CD4-positive, alpha-beta T cell treated with Interleukin-4 for 4 hours (primary cell): ENCODE measurements around the gene MRPL17.
A peak's percentile ranks its signal among the peaks of the same experiment; 100 is the strongest.
"Not testable (repeated sequence)": the region's sequence is repeated elsewhere in the genome, so short reads cannot be mapped to it uniquely, and the experiment has no call there.

ENCODE experiments used
- DNase-seq: peaks from one replicate; pipeline ENCODE4 v3.0.0-alpha.2; 2020

MRPL17 gene

GRCh38 chr11:6682936-6683861 is at the start of gene MRPL17:
Gene MRPL17, minus strand, starts transcription at chr11:6683340. Its CDS starts 44 bp downstream, at chr11:6683296.
- DNase-seq = peak; percentile 99

GRCh38 chr11:6727971-6728760 is 45.0 kb upstream of the MRPL17 start:
- DNase-seq = no peak

DNA sequence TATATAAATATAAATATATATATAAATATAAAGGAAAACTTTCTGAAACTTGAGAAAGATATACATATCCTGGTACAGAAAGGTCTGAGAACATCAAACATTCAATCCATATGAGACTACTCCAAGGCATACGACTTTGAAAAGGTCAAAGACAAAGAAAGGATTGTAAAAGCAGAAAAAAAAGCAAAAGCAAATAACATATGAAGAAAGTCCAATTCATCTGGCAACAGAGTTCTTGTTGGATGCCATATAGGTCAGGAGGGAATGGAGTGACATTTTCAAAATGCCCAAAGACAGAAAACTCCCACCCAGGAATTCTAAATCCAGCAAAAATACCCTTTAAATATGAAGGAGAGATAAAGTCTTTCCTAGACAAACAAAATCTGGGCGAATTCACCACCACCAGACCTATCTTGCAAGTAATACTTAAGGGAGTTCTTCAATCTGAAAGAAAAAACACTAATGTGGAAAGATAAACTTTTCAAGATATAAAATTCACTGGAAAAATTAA is 42.3 kb upstream of the MRPL17 start:
- no peak for DNase-seq

DNA sequence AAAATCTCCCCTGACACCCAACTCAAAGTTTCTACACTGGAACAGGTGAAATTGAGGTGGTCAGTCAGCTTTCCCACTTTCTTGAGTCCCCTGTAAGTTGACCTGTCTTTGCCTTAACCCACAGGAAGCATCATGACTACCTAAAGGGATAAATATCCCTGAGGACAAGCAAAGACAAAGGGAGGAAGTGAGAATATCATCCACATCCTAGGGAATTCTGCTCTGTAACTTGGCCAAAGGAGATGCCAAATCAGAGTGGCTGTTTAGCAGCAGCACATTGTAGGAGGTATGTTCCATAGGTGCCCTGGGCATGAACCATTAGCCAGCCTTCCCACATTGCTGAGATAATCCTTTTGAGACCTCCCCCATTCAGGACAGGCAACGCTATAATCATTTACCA is 40.9 kb upstream of the MRPL17 start:
- DNase-seq = no peak

- no peak for DNase-seq
These were observed 38.2 kb upstream of the MRPL17 start for GRCh38 chr11:6721343-6721742.

- DNase-seq = no peak
These were observed 36.4 kb upstream of the MRPL17 start for GRCh38 chr11:6719576-6719975.

- DNase-seq = no peak
These were observed 34.3 kb upstream of the MRPL17 start for GRCh38 chr11:6717426-6717825.

GRCh38 chr11:6711552-6711951 is 28.4 kb upstream of the MRPL17 start:
- DNase-seq = peak; percentile 36

- DNase-seq = no peak
These were observed 25.7 kb upstream of the MRPL17 start for GRCh38 chr11:6708876-6709275.

GRCh38 chr11:6705905-6706535 is 22.9 kb upstream of the MRPL17 start:
- DNase-seq = peak; percentile 57

DNA sequence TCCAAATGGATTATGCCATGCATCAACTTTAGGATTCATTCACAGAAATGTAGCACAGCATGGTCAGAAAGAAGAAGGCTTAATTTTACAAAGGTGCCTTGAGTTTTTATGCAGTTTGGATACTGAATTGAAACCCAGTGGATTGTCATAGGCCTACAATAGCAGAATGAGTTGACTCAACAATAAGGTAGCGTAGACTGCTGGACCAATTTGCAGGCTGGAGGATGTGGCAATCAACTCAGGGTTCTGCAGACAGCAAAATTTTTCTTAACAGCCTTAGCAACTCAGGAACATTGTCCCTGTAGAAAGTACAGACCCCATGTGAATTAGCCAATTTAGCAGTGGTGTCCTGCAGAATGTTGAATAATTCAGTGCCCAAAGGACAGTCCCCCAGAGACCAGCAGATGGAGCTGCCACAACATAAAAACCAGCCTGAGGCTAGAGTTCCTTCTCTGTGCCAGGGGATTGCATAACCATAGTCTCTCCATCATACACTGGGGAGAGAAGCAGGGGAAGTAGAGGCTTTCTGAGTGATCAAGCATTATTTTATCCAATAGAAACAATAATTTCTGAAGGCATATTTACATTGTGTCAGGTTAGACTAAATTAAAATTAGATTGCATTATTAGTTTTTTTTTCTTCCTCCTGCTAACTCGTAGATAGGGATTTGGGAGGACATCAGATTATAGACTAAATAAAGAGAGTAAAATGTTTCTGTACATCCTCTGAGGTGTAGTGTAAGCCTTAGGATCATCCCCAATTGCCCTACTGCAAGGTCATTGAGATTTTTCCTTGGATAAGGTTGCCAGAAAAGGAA is 20.3 kb upstream of the MRPL17 start:
- DNase-seq = peak; percentile 44

DNA sequence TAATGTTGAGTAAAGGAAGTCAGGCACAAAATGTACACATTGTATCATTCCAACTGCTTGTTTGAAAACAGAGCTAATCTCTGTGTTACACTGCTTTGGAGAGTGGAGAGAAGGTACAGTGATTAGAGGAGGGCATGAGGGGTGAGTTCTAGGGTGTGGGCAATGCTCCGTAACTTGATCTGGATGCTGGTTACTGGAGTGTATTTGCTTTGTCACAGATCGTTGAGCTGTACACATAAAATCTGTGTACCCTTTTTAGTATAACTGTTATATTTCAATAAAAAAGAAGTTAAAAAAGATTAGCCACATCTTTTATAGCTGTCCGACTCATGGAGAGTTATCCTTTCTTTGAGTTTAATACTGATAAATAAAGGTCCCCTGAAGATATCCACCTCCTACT is 18.8 kb upstream of the MRPL17 start:
- DNase-seq = not testable (repeated sequence)

DNA sequence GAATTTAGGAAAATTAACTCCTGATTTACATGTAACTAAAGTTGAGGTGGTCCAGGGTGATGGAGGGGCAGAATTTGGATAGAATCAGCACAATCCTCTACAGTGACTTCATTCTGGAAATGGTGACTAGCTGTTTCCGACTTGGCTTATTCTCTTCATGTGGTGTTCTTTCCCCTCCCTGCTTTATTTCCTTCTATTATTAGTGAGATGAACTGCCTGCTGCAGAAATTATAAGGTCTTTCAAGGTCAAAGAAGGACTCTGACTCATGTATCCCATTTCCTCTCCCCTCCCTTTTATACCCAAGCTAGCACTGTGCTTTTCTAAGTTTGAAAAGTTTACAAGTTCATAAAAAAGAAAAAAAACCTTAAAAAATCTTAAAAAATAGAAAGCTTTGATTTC is 12.2 kb upstream of the MRPL17 start:
- DNase-seq = peak; percentile 34

DNA sequence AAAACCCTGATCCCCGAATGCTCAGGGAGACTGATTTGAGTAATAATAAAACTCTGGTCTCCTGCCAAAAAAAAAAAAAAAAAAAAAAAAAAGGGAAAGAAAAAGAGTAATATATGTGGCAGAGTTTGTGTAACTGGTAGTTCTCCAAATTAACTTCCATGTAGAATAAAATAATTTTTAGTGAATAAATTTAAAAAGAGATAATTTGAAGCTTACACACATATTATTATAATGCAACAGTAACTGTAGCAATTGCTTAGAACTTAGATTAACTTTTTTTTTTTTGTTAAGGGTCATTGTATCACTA is 11.0 kb upstream of the MRPL17 start:
- no peak for DNase-seq

- peak; percentile 81 for DNase-seq
These were observed 10.4 kb upstream of the MRPL17 start for GRCh38 chr11:6693342-6694228.

DNA sequence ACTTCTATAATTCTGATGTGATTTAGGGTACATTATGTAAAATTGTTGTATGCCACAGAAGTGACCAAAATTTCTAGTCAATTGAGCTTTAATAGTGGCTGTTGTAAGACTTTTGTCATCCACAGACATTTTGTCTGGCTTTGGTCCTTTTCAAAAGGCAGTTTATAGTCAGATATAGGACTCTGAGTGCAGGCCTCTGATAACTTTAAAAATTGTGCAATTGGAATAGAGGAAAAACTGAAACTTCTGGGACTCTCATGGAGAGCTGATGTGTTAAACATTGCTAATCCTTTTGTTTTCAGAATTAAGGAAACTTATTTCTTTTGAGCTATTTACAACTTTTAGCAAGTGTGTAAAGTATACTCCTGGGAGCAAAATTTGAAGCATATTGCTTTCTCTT is 9.0 kb upstream of the MRPL17 start:
- DNase-seq = no peak

DNA sequence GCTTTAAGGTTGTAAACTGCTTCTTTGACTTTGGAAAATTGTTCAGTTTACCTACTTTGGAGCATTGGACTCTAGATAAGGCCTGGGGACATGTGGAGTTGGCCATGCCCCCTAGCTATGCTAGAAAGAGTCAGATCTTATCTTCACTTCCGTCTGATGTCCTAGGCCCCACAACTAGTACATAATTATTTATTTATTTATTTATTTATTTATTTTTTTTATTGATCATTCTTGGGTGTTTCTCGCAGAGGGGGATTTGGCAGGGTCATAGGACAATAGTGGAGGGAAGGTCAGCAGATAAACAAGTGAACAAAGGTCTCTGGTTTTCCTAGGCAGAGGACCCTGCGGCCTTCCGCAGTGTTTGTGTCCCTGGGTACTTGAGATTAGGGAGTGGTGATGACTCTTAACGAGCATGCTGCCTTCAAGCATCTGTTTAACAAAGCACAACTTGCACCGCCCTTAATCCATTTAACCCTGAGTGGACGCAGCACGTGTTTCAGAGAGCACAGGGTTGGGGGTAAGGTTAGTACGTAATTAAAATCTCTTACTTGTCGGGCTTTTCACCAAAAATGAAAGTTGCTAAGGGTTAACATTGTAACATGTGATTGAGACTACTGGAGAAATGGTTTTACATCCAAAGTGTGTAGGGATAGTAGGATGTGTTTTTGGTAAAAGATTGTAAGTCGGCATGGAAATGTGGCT is 7.4 kb upstream of the MRPL17 start:
- not testable (repeated sequence) for DNase-seq

- DNase-seq = no peak
These were observed 4.7 kb upstream of the MRPL17 start for GRCh38 chr11:6687876-6688275.

DNA sequence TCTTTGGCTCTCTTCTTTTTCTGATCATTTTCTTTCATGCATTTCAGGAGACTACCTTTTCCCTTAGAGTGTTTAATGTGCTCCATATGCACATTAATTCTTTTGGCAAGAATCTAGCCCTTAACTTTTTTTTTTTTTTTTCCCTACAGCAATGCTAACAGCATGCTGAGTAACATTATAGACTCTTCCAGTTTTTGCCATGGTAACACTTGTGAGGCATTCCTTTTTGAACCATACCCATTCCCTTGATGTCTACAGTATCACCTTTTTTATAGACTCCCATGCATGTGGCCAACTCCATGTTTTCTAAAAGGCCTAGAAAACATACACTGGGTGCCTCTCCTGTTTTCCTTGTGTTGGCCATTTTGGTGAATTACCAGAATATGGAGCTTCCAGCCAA is 2.9 kb upstream of the MRPL17 start:
- no peak for DNase-seq

- DNase-seq = not testable (repeated sequence)
These were observed 928 bp upstream of the MRPL17 start for GRCh38 chr11:6684068-6684467.

DNA sequence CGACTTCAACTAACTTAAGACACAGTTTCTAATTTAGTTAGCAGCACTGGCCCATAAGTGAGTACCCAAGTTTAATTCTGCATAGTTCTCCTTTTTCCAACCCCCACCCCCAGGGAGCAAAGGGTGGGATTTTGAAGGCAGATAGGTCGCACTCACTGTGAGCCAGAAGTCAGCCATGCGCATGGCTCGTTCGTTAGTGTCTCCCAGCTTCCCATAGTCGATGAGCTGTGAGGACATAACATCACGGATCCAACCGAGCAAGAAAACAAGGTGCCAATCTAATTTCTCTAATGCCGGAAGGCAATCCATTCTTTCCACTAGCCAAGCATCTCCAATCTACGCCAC is 577 bp downstream of the MRPL17 start:
- no peak for DNase-seq
